Transverse colon (tissue), 4 donors: ENCODE results near the gene GMPPA. TPM values are rescaled to one million over a fixed set of nuclear protein-coding genes. Genes with fewer than 3 reads are reported as not detected.

Experiments used
- DNase-seq: peaks from one replicate; pipeline ENCODE4 v3.0.0-alpha.2; 2019
- H3K27ac ChIP-seq, 4 donors: fragments of 200-600 bp; sonication (generic); 2 replicates each; pipeline ENCODE4 v1.5.1; 2016 to 2018; ENCODE audit warnings: inconsistent platforms in 4 of 4
- H3K27me3 ChIP-seq: fragments of 200-600 bp; sonication (generic); 2 replicates; pipeline ENCODE4 v1.5.1; 2017; ENCODE audit warnings: inconsistent platforms
- H3K36me3 ChIP-seq, 4 donors: fragments of 200-600 bp; sonication (generic); 2 replicates each; pipeline ENCODE4 v1.5.1; 2017 to 2019; ENCODE audit warnings: inconsistent platforms in 4 of 4
- H3K4me1 ChIP-seq, 4 donors: fragments of 200-600 bp; sonication (generic); 2 replicates each; pipeline ENCODE4 v1.5.1; 2017 to 2020; ENCODE audit warnings: inconsistent platforms in 4 of 4
- H3K4me3 ChIP-seq, 4 donors: fragments of 200-600 bp; sonication (generic); 1 replicate in 1 of 4; 2 replicates in 3 of 4; pipeline versions ENCODE4 v1.5.1 to v1.6.1; 2017 to 2019; ENCODE audit warnings: inconsistent platforms in 4 of 4
- H3K9me3 ChIP-seq, 2 donors: fragments of 200-600 bp; sonication (generic); 2 replicates each; pipeline ENCODE4 v1.5.1; 2017 to 2019; ENCODE audit warnings: inconsistent platforms in 2 of 2
- CTCF ChIP-seq, 5 experiments: fragments of 200-600 bp in 3 of 5; fragments of 450-650 bp in 2 of 5; sonication (generic) in 3 of 5; IDR thresholded peaks; 1 replicate in 2 of 5; 2 replicates in 3 of 5; pipeline ENCODE4 v1.5.1; 2016 to 2017; ENCODE audit warnings: antibody characterized with exemption in 5 of 5, inconsistent platforms in 3 of 5, mild to moderate bottlenecking in 2 of 5, moderate library complexity in 1 of 5
- EP300 ChIP-seq: sonication (generic); formaldehyde crosslinking; IDR thresholded peaks from one replicate; pipeline ENCODE4 v1.6.1; 2017; ENCODE audit warnings: antibody characterized with exemption, low read depth
- POLR2A ChIP-seq: fragments of 450-650 bp; IDR thresholded peaks from one replicate; pipeline ENCODE4 v1.6.1; 2016; ENCODE audit warnings: antibody characterized with exemption, mild to moderate bottlenecking, moderate library complexity
- POLR2AphosphoS5 ChIP-seq, 3 donors: sonication (generic); formaldehyde crosslinking; IDR thresholded peaks; one replicate each; pipeline ENCODE4 v1.6.1; 2016; ENCODE audit warnings: antibody characterized with exemption in 3 of 3
- WGBS, 2 donors: methylation state at CpG; one replicate each; pipeline ENCODE4 v1.1.5; 2018; ENCODE audit warnings: low coverage in 1 of 2; 5-methylcytosine and 5-hydroxymethylcytosine counted together
- in situ Hi-C, 4 donors: fragments of 200-750 bp; cut with MboI; loops; one replicate each; pipeline versions ENCODE4 v1.15.0 to v1.15.1; 2017; ENCODE audit warnings: low sequenced_read_pairs in 3 of 4, low pct_ligation_motif_present in 1 of 4, low pct_unique_long_range_greater_than_20kb in 1 of 4
- intact Hi-C: fragments of 100-400 bp; cut with DNase I; formaldehyde crosslinking; loops from one replicate; pipeline ENCODE4 v1.15.1; 2023; ENCODE audit warnings: low total_unique reads
- total RNA-seq, 4 donors: library from RNA; depleted of rRNA; stranded (reverse); fragments of >200 nt; gene quantifications; one replicate each; pipeline ENCODE4 v1.1.0, GENCODE V29; 2016

Gene GMPPA
- total RNA-seq, 4 donors from 2014 or later = 25.1 to 41.1 (median 36.4) TPM

GRCh38 chr2:219452361-219453317 lies 46.1 kb upstream of the GMPPA start:
- H3K36me3 ChIP-seq = no peaks in the 10 kb centered on the region
- H3K4me3 ChIP-seq = no peak overlapping the region
- H3K9me3 ChIP-seq = no peaks in the 10 kb centered on the region
- peaks cover 36% of the 10 kb centered on the region for H3K27me3 ChIP-seq
- DNase-seq = peak; percentile 39
- H3K27ac ChIP-seq = peak overlapping the region; percentile 83 to 96 (median 85)
- 69 to 72% methylated on average over 5 to 23 of the region's 23 CpGs for WGBS, 2 donors
- TF ChIP-seq EP300 (peak; percentile 95), CTCF (IDR thresholded peaks at IDR 0.05) (no peak), POLR2A (peak; percentile 31), POLR2AphosphoS5 (IDR thresholded peaks at IDR 0.05) (peak; percentile 18 to 56 (median 42))
- intact Hi-C loops (loop anchor here (5.0 kb wide), 1 partner anchor 45 kb away; no protein-coding TSS in a partner anchor), in situ Hi-C loops (no loop called here)
- H3K4me1 ChIP-seq = peaks cover 0 to 13% (median 8%) of the 10 kb centered on the region in 4 donors

GRCh38 chr2:219453671-219454590 lies 44.8 kb upstream of the GMPPA start:
- DNase-seq = peak; percentile 75
- no peak for TF ChIP-seq CTCF (IDR thresholded peaks at IDR 0.05)
- peak; percentile 46 for TF ChIP-seq EP300
- peak in 2 of 3 donors; percentile 8 to 42 for TF ChIP-seq POLR2AphosphoS5 (IDR thresholded peaks at IDR 0.05)
- in situ Hi-C loops (no loop called here), intact Hi-C loops (loop anchor here (5.0 kb wide), 1 partner anchor 47 kb away; no protein-coding TSS in a partner anchor)
- Histone ChIP-seq H3K4me3 (no peak overlapping the region), H3K27ac (peak overlapping the region; percentile 83 to 96 (median 85)), H3K4me1 (peaks cover 0 to 14% (median 3%) of the 10 kb centered on the region in 4 donors), H3K36me3 (no peaks in the 10 kb centered on the region), H3K9me3 (no peaks in the 10 kb centered on the region), H3K27me3 (peaks cover 23% of the 10 kb centered on the region)
- WGBS, 2 donors = 56 to 67% methylated on average over 2 to 10 of the region's 10 CpGs

GRCh38 chr2:219455581-219455980 lies 43.1 kb upstream of the GMPPA start:
- intact Hi-C loops (no loop called here), in situ Hi-C loops (no loop called here)
- WGBS, 2 donors = 79% methylated on average over 6 of the region's 6 CpGs; no CpG with 5 or more reads in 1 of the 2 donors
- H3K36me3 ChIP-seq = no peaks in the 10 kb centered on the region
- DNase-seq = no peak
- H3K4me3 ChIP-seq = no peak overlapping the region
- peaks cover 7% of the 10 kb centered on the region for H3K27me3 ChIP-seq
- TF ChIP-seq CTCF (IDR thresholded peaks at IDR 0.05) (no peak), POLR2A (no peak), EP300 (no peak), POLR2AphosphoS5 (IDR thresholded peaks at IDR 0.05) (no peak)
- H3K27ac ChIP-seq = peak overlapping the region; percentile 83 to 96 (median 85)
- H3K9me3 ChIP-seq = no peaks in the 10 kb centered on the region
- H3K4me1 ChIP-seq = peaks cover 6 to 19% (median 10%) of the 10 kb centered on the region in 4 donors
